ENCODE measurements around the gene XIRP2.

- no peak for TF ChIP-seq CTCF (conservative IDR thresholded peaks at IDR 0.05; ENCODE audit: low read depth, low read length)
- no peak for TF ChIP-seq CHD1 (IDR thresholded peaks at IDR 0.05; ENCODE audit: low read depth, low read length)
- TF ChIP-seq RAD21 (IDR thresholded peaks at IDR 0.05; ENCODE audit: low read length), result no peak
- no peak for TF ChIP-seq POLR2A (IDR thresholded peaks at IDR 0.05; ENCODE audit: low read depth, low read length)
- no peak for TF ChIP-seq USF2 (IDR thresholded peaks at IDR 0.05; ENCODE audit: low read depth, low read length)
- no peak for TF ChIP-seq FOS (IDR thresholded peaks at IDR 0.05; ENCODE audit: low read depth, low read length)
- TF ChIP-seq SMC3 (IDR thresholded peaks at IDR 0.05; ENCODE audit: low read depth, low read length), result no peak
- TF ChIP-seq MAZ (IDR thresholded peaks at IDR 0.05; ENCODE audit: borderline replicate concordance, low read depth, low read length), result no peak
- no peak for TF ChIP-seq MAFK (IDR thresholded peaks at IDR 0.05; ENCODE audit: low read depth, low read length)
- peak; percentile 44; the same call in 1 of the 2 replicates for TF ChIP-seq CEBPB (IDR thresholded peaks at IDR 0.05; ENCODE audit: low read depth, low read length)
- TF ChIP-seq MXI1 (IDR thresholded peaks at IDR 0.05; ENCODE audit: borderline replicate concordance, low read depth, low read length), result no peak
These were observed 360.9 kb downstream of the XIRP2 start for GRCh38 chr2:167249197-167249596.
